Measurements from ENCODE around the gene ALDH3A1.

- TF ChIP-seq POLR2AphosphoS5 (IDR thresholded peaks at IDR 0.05; ENCODE audit: low read depth) (no peak), ZNF331 (CRISPR knock-in tag; IDR thresholded peaks at IDR 0.05; ENCODE audit: low read depth) (no peak), EZH2 (IDR thresholded peaks at IDR 0.05; ENCODE audit: low read depth, unreplicated experiment) (no peak), ZNF462 (CRISPR knock-in tag; IDR thresholded peaks at IDR 0.05) (no peak), EZH2phosphoT487 (IDR thresholded peaks at IDR 0.05; ENCODE audit: unreplicated experiment) (no peak), CREB1 (CRISPR knock-in tag; IDR thresholded peaks at IDR 0.05; ENCODE audit: low read depth) (no peak), JUNB (IDR thresholded peaks at IDR 0.05; ENCODE audit: unreplicated experiment) (no peak), ZNF114 (CRISPR knock-in tag; IDR thresholded peaks at IDR 0.05) (no peak), ETS1 (IDR thresholded peaks at IDR 0.05) (no peak)
- TF ChIP-seq, protein P1, sequence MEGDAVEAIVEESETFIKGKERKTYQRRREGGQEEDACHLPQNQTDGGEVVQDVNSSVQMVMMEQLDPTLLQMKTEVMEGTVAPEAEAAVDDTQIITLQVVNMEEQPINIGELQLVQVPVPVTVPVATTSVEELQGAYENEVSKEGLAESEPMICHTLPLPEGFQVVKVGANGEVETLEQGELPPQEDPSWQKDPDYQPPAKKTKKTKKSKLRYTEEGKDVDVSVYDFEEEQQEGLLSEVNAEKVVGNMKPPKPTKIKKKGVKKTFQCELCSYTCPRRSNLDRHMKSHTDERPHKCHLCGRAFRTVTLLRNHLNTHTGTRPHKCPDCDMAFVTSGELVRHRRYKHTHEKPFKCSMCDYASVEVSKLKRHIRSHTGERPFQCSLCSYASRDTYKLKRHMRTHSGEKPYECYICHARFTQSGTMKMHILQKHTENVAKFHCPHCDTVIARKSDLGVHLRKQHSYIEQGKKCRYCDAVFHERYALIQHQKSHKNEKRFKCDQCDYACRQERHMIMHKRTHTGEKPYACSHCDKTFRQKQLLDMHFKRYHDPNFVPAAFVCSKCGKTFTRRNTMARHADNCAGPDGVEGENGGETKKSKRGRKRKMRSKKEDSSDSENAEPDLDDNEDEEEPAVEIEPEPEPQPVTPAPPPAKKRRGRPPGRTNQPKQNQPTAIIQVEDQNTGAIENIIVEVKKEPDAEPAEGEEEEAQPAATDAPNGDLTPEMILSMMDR (conservative IDR thresholded peaks at IDR 0.05; ENCODE audit: low read depth in 2 of 2) = no peak
- TF ChIP-seq, protein P2, sequence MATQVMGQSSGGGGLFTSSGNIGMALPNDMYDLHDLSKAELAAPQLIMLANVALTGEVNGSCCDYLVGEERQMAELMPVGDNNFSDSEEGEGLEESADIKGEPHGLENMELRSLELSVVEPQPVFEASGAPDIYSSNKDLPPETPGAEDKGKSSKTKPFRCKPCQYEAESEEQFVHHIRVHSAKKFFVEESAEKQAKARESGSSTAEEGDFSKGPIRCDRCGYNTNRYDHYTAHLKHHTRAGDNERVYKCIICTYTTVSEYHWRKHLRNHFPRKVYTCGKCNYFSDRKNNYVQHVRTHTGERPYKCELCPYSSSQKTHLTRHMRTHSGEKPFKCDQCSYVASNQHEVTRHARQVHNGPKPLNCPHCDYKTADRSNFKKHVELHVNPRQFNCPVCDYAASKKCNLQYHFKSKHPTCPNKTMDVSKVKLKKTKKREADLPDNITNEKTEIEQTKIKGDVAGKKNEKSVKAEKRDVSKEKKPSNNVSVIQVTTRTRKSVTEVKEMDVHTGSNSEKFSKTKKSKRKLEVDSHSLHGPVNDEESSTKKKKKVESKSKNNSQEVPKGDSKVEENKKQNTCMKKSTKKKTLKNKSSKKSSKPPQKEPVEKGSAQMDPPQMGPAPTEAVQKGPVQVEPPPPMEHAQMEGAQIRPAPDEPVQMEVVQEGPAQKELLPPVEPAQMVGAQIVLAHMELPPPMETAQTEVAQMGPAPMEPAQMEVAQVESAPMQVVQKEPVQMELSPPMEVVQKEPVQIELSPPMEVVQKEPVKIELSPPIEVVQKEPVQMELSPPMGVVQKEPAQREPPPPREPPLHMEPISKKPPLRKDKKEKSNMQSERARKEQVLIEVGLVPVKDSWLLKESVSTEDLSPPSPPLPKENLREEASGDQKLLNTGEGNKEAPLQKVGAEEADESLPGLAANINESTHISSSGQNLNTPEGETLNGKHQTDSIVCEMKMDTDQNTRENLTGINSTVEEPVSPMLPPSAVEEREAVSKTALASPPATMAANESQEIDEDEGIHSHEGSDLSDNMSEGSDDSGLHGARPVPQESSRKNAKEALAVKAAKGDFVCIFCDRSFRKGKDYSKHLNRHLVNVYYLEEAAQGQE (IDR thresholded peaks at IDR 0.05; ENCODE audit: unreplicated experiment) = no peak
Observed at GRCh38 chr17:19708431-19709175, 39.5 kb downstream of the ALDH3A1 start.
